T47D (cell line): ENCODE data around the gene RBP7.

ENCODE experiments used
- DNase-seq, 2 experiments: peaks; one replicate each; pipeline versions ENCODE4 v3.0.0 to v3.0.0-alpha.2; 2011 to 2012; ENCODE audit warnings: low read depth in 1 of 2, low spot score in 1 of 2
- JUND ChIP-seq: IDR thresholded peaks from 2 replicates; pipeline ENCODE4 v1.6.1; 2012; ENCODE audit warnings: low read depth
- in situ Hi-C: cut with HindIII; loops from 2 replicates; pipeline ENCODE4 v1.10.0; 2016; ENCODE audit warnings: low sequenced_read_pairs, low pct_unique_long_range_greater_than_20kb

RBP7 gene

GRCh38 chr1:10063878-10064277 is 66.8 kb downstream of the RBP7 start:
- in situ Hi-C loops = no loop called here
- TF ChIP-seq JUND = no peak
- DNase-seq = no peak

- TF ChIP-seq JUND = no peak
- DNase-seq = no peak
- in situ Hi-C loops = no loop called here
Measured at GRCh38 chr1:10064416-10065343, 67.7 kb downstream of the RBP7 start.

GRCh38 chr1:10065344-10065685 is 68.3 kb downstream of the RBP7 start:
- DNase-seq = no peak
- no peak for TF ChIP-seq JUND
- in situ Hi-C loops = no loop called here
